Mesangial cell (primary cell): ENCODE results near the gene PCDHA8. TPM values are rescaled to one million over a fixed set of nuclear protein-coding genes. Genes with fewer than 3 reads are reported as not detected.

Experiments
- total RNA-seq: library from RNA; depleted of rRNA; stranded (reverse); fragments of >200 nt; gene quantifications from 2 replicates; pipeline ENCODE4 v1.2.3, GENCODE V29; 2015

The PCDHA8 gene
- total RNA-seq, 1 donor from 2014 or later: 0.13 TPM

Other genes starting within 250 kb of the PCDHA8 start
- gene CD14, start 208.0 kb upstream of the PCDHA8 start, total RNA-seq: 1.3 TPM in 1 of 2 replicates, not detected in the other
- 15.2 and 17.6 TPM in 2 replicates for gene TMCO6, start 201.7 kb upstream of the PCDHA8 start, total RNA-seq
- gene NDUFA2, start 193.6 kb upstream of the PCDHA8 start, total RNA-seq: 49.5 and 63.3 TPM in 2 replicates
- 35.7 and 39.6 TPM in 2 replicates for gene IK, start 193.4 kb upstream of the PCDHA8 start, total RNA-seq
- 15.1 and 18.1 TPM in 2 replicates for gene WDR55, start 176.3 kb upstream of the PCDHA8 start, total RNA-seq
- gene DND1, start 167.6 kb upstream of the PCDHA8 start, total RNA-seq: under 0.01 and 0.33 TPM in 2 replicates
- 53.9 and 78.2 TPM in 2 replicates for gene HARS1, start 149.8 kb upstream of the PCDHA8 start, total RNA-seq
- gene HARS2, start 149.7 kb upstream of the PCDHA8 start, total RNA-seq: 22.0 and 25.0 TPM in 2 replicates
- 8.8 and 10.4 TPM in 2 replicates for gene ZMAT2, start 140.7 kb upstream of the PCDHA8 start, total RNA-seq
- under 0.01 and 0.16 TPM in 2 replicates for gene PCDHA1, start 55.0 kb upstream of the PCDHA8 start, total RNA-seq
- under 0.01 TPM in 1 of 2 replicates, not detected in the other for gene PCDHA2, start 46.3 kb upstream of the PCDHA8 start, total RNA-seq
- gene PCDHA3, start 40.1 kb upstream of the PCDHA8 start, total RNA-seq: under 0.01 and 0.13 TPM in 2 replicates
- gene PCDHA4, start 34.1 kb upstream of the PCDHA8 start, total RNA-seq: 0.16 and 1.3 TPM in 2 replicates
- gene PCDHA5, start 19.6 kb upstream of the PCDHA8 start, total RNA-seq: under 0.01 TPM in 1 of 2 replicates, not detected in the other
- gene PCDHA6, start 13.2 kb upstream of the PCDHA8 start, total RNA-seq: 1.0 TPM in 1 of 2 replicates, not detected in the other
- 0.51 TPM in 1 of 2 replicates, not detected in the other for gene PCDHA7, start 6.9 kb upstream of the PCDHA8 start, total RNA-seq
- under 0.01 TPM in 1 of 2 replicates, not detected in the other for gene PCDHA9, start 7.2 kb downstream of the PCDHA8 start, total RNA-seq
- gene PCDHA10, start 14.7 kb downstream of the PCDHA8 start, total RNA-seq: 0.13 TPM in 1 of 2 replicates, not detected in the other
- 0.16 TPM in 1 of 2 replicates, not detected in the other for gene PCDHA11, start 27.8 kb downstream of the PCDHA8 start, total RNA-seq
- 0.25 TPM in 1 of 2 replicates, not detected in the other for gene PCDHA12, start 34.1 kb downstream of the PCDHA8 start, total RNA-seq
- gene PCDHA13, start 40.9 kb downstream of the PCDHA8 start, total RNA-seq: not detected in 2 replicates
- under 0.01 TPM in 1 of 2 replicates, not detected in the other for gene PCDHAC1, start 85.1 kb downstream of the PCDHA8 start, total RNA-seq
- 0.25 and 0.65 TPM in 2 replicates for gene PCDHAC2, start 125.3 kb downstream of the PCDHA8 start, total RNA-seq
- not detected in 2 replicates for gene PCDHB1, start 210.2 kb downstream of the PCDHA8 start, total RNA-seq